ENCODE results near the gene MINK1.

Gene MINK1

DNA sequence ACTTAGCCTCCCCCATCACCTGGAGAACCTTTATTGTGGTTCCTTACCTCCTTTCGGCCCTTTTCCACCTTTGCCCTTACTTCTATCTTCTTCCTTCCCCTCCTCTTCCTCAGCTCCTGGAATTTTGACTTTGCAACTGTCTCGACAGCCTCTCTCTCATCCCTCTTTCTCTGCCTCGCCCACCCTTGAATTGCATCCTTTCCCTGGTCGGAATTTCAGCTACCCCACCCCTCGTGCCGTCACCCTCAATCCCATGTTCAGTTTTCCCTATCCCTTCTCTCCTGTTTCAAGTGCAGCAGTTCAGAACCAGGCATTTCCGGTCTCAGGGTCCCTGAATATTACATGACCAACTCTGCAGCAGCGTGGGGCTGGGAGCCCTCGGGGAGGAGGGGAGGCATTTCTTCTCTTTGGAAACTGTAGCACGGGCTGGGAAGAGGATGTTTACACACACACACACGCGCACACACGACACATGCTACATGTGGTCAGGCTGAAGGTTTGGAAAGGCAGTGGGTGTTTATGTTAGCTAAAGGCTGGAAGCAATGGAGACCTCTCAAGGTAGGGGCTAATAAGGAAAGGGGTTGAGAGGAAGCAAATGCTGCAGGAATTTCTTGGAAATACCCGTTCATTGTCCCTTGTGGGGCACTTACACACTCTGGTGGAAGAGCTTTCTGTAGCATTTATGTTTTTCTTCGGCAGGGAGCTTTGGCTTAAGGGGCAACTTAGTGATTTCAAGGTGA is 971 bp downstream of the MINK1 start:
- TF ChIP-seq, protein P1, sequence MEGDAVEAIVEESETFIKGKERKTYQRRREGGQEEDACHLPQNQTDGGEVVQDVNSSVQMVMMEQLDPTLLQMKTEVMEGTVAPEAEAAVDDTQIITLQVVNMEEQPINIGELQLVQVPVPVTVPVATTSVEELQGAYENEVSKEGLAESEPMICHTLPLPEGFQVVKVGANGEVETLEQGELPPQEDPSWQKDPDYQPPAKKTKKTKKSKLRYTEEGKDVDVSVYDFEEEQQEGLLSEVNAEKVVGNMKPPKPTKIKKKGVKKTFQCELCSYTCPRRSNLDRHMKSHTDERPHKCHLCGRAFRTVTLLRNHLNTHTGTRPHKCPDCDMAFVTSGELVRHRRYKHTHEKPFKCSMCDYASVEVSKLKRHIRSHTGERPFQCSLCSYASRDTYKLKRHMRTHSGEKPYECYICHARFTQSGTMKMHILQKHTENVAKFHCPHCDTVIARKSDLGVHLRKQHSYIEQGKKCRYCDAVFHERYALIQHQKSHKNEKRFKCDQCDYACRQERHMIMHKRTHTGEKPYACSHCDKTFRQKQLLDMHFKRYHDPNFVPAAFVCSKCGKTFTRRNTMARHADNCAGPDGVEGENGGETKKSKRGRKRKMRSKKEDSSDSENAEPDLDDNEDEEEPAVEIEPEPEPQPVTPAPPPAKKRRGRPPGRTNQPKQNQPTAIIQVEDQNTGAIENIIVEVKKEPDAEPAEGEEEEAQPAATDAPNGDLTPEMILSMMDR (conservative IDR thresholded peaks at IDR 0.05): no peak
- TF ChIP-seq ZFX (IDR thresholded peaks at IDR 0.05): no peak
- H3K27ac ChIP-seq: peak overlapping the region; percentile 94

- TF ChIP-seq, protein P1 (conservative IDR thresholded peaks at IDR 0.05): no peak
- TF ChIP-seq ZFX (IDR thresholded peaks at IDR 0.05): no peak
- peak overlapping the region; percentile 94 for H3K27ac ChIP-seq
Measured at GRCh38 chr17:4834681-4835020, 1.5 kb downstream of the MINK1 start.

DNA sequence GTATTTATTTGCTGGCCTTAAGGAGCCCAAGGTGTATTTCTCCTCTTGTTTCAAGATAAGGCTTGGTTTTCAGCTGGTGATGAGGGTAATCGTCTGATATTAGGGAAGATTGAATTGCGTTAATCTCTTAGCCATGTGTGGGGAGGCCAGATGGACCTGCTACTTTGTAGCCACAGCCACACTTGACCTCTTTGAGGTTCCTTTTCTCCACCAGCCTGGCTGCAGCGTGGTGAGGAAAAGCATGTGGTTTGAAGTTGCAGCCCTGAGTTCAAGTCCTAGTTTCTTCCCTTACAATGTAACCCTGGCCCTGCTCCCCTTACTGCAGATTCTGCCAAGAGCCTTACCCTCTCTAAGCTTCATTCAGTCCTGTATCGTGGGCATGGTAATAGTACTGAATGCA is 3.1 kb downstream of the MINK1 start:
- TF ChIP-seq ZFX (IDR thresholded peaks at IDR 0.05): no peak
- TF ChIP-seq, protein P1 (conservative IDR thresholded peaks at IDR 0.05): no peak
- no peak overlapping the region for H3K27ac ChIP-seq

GRCh38 chr17:4837471-4838308 is 4.5 kb downstream of the MINK1 start:
- no peak overlapping the region for H3K27ac ChIP-seq
- TF ChIP-seq, protein P1 (conservative IDR thresholded peaks at IDR 0.05): no peak
- TF ChIP-seq ZFX (IDR thresholded peaks at IDR 0.05): no peak

DNA sequence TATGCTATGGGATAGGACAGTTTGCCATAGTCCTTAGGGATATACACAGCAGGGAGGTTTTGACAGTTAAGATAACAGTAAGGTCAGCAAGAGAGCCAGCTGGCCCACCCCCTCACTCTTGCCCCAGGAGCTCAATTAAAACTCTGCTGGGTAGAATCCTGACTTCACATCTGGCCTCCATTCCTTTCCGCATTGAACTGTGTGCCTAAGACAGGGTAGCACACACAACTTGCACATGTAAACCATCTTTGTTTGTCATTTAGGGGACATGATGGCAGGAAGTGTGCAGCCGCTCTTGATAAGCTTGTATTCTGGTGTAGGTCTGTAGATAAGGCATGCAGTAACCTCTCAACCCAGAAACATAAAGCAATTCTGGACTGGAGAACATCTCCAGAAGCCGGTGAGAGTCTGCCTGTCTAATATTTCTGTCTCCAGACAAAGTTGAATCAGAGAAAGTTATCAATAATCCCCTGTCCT is 5.2 kb downstream of the MINK1 start:
- no peak for TF ChIP-seq ZFX (IDR thresholded peaks at IDR 0.05)

DNA sequence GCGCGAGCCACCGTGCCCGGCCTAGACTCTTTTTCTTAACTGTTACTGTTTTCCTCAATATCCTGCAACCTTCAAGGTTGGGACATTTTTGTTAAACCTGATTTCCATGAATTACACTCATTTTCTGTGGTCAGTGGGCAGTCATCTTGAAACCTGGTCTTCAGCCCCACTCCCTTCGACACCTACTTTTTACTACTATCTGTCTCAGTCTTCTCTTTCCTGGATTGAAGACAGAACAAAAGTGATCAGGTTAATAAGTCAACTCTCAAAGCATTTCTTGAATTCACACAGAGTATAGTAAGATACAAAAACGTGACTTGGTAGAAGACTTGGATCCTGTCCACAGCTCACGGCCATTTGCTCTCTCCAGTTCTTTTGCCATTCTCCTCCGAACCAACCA is 6.1 kb downstream of the MINK1 start:
- TF ChIP-seq, protein P1 (conservative IDR thresholded peaks at IDR 0.05): no peak
- no peak for TF ChIP-seq ZFX (IDR thresholded peaks at IDR 0.05)
- H3K27ac ChIP-seq: no peak overlapping the region

More for the DNA sequence above, 5.2 kb downstream of the MINK1 start:
- no peak overlapping the region for H3K27ac ChIP-seq

- TF ChIP-seq, protein P1 (conservative IDR thresholded peaks at IDR 0.05): no peak
- TF ChIP-seq ZFX (IDR thresholded peaks at IDR 0.05): no peak
- no peak overlapping the region for H3K27ac ChIP-seq
Measured at GRCh38 chr17:4839965-4840892, 7.1 kb downstream of the MINK1 start.
